Esophagus squamous epithelium (tissue), 4 donors: ENCODE results near the gene HBA1.

Source experiments
- CTCF ChIP-seq, 6 experiments: fragments of 450-650 bp in 4 of 6; fragments of 200-600 bp in 2 of 6; sonication (generic) in 2 of 6; IDR thresholded peaks; one replicate each; pipeline ENCODE4 v1.5.1; 2016 to 2019; ENCODE audit warnings: antibody characterized with exemption in 6 of 6, mild to moderate bottlenecking in 4 of 6, moderate library complexity in 4 of 6
- POLR2A ChIP-seq, 4 donors: fragments of 450-650 bp; IDR thresholded peaks; one replicate each; pipeline ENCODE4 v1.6.1; 2017; ENCODE audit warnings: antibody characterized with exemption in 4 of 4, mild to moderate bottlenecking in 4 of 4, moderate library complexity in 3 of 4

- no peak for TF ChIP-seq CTCF (IDR thresholded peaks at IDR 0.05)
- no peak for TF ChIP-seq POLR2A (IDR thresholded peaks at IDR 0.05)
Observed at GRCh38 chr16:170788-171187, 5.7 kb upstream of the HBA1 start.
